ENCODE measurements around the gene SKAP1.

Gene SKAP1

GRCh38 chr17:48444516-48445247, 14.7 kb upstream of the SKAP1 start (continued):
- TF ChIP-seq POU6F1 (CRISPR knock-in tag; IDR thresholded peaks at IDR 0.05; ENCODE audit: borderline replicate concordance, low read depth) (no peak), TCF4 (CRISPR knock-in tag; IDR thresholded peaks at IDR 0.05; ENCODE audit: borderline replicate concordance) (no peak)

GRCh38 chr17:48443712-48444111, 13.7 kb upstream of the SKAP1 start:
- ATAC-seq = no peak
- no peak for TF ChIP-seq SNAI2 (CRISPR knock-in tag; IDR thresholded peaks at IDR 0.05)
- no peak for TF ChIP-seq PATZ1 (CRISPR knock-in tag; IDR thresholded peaks at IDR 0.05; ENCODE audit: borderline replicate concordance)
- no peak for TF ChIP-seq ZNF70 (CRISPR knock-in tag; IDR thresholded peaks at IDR 0.05)
- TF ChIP-seq CSRNP3 (CRISPR knock-in tag; IDR thresholded peaks at IDR 0.05) = no peak
- no peak for TF ChIP-seq ZFP30 (CRISPR knock-in tag; IDR thresholded peaks at IDR 0.05)
- TF ChIP-seq BACH2 (CRISPR knock-in tag; IDR thresholded peaks at IDR 0.05; ENCODE audit: borderline replicate concordance) = no peak
- TF ChIP-seq ZNF565 (CRISPR knock-in tag; conservative IDR thresholded peaks at IDR 0.05; ENCODE audit: low read depth) = no peak
- TF ChIP-seq POU6F1 (CRISPR knock-in tag; IDR thresholded peaks at IDR 0.05; ENCODE audit: borderline replicate concordance, low read depth) = no peak

GRCh38 chr17:48442819-48443218, 12.8 kb upstream of the SKAP1 start:
- no peak for ATAC-seq
- no peak for TF ChIP-seq TOX (CRISPR knock-in tag; IDR thresholded peaks at IDR 0.05; ENCODE audit: borderline replicate concordance)
- no peak for TF ChIP-seq ISL1 (CRISPR knock-in tag; IDR thresholded peaks at IDR 0.05)
- no peak for TF ChIP-seq POU6F1 (CRISPR knock-in tag; IDR thresholded peaks at IDR 0.05; ENCODE audit: borderline replicate concordance, low read depth)
- TF ChIP-seq ESRRG (CRISPR knock-in tag; IDR thresholded peaks at IDR 0.05) = no peak
- no peak for TF ChIP-seq GLIS3 (CRISPR knock-in tag; IDR thresholded peaks at IDR 0.05)
- no peak for TF ChIP-seq PPARA (CRISPR knock-in tag; IDR thresholded peaks at IDR 0.05; ENCODE audit: borderline replicate concordance)
- TF ChIP-seq ZC3H10 (CRISPR knock-in tag; IDR thresholded peaks at IDR 0.05) = no peak

GRCh38 chr17:48441862-48442261, 11.8 kb upstream of the SKAP1 start:
- ATAC-seq = no peak
- no peak for TF ChIP-seq ZFP3 (CRISPR knock-in tag; IDR thresholded peaks at IDR 0.05)
- TF ChIP-seq GLIS3 (CRISPR knock-in tag; IDR thresholded peaks at IDR 0.05) = no peak
- TF ChIP-seq BACH2 (CRISPR knock-in tag; IDR thresholded peaks at IDR 0.05; ENCODE audit: borderline replicate concordance) = no peak
- TF ChIP-seq ISL1 (CRISPR knock-in tag; IDR thresholded peaks at IDR 0.05) = no peak
- no peak for TF ChIP-seq TSHZ2 (CRISPR knock-in tag; IDR thresholded peaks at IDR 0.05)
- no peak for TF ChIP-seq SNAI2 (CRISPR knock-in tag; IDR thresholded peaks at IDR 0.05)
- no peak for TF ChIP-seq ZNF565 (CRISPR knock-in tag; conservative IDR thresholded peaks at IDR 0.05; ENCODE audit: low read depth)

Data from SK-N-SH treated with all-trans-retinoic acid at 6 μM for 48 hours (cell line).